Heart right ventricle (tissue), 16 donors: Measurements from ENCODE around the gene C6orf120. TPM values are rescaled to one million over a fixed set of nuclear protein-coding genes. Genes with fewer than 3 reads are reported as not detected.

ENCODE experiments used
- ATAC-seq, 8 donors: fragments of 200-7000 bp; cut with Tn5 transposase; one replicate each; pipeline ENCODE4 v1.9.1; 2020; ENCODE audit warnings: mild to moderate bottlenecking in 8 of 8, moderate library complexity in 8 of 8, moderate number of reproducible peaks in 1 of 8
- DNase-seq, 2 donors: peaks; one replicate each; pipeline ENCODE4 v3.0.0-alpha.2; 2020
- H3K27ac ChIP-seq, 10 donors: fragments of 200-600 bp; sonication (generic) in 2 of 10; one replicate each; pipeline versions ENCODE4 v1.5.0 to v1.8.0; 2020 to 2022; ENCODE audit warnings: mild to moderate bottlenecking in 3 of 10
- H3K27me3 ChIP-seq, 7 donors: fragments of 200-600 bp; one replicate each; pipeline ENCODE4 v1.8.0; 2021 to 2022; ENCODE audit warnings: mild to moderate bottlenecking in 2 of 7
- H3K36me3 ChIP-seq, 9 donors: fragments of 200-600 bp; sonication (generic) in 1 of 9; one replicate each; pipeline versions ENCODE4 v1.5.0 to v1.8.0; 2020 to 2022; ENCODE audit warnings: mild to moderate bottlenecking in 2 of 9
- H3K4me1 ChIP-seq, 9 donors: fragments of 200-600 bp; sonication (generic) in 1 of 9; one replicate each; pipeline versions ENCODE4 v1.5.0 to v1.8.0; 2020 to 2022; ENCODE audit warnings: mild to moderate bottlenecking in 4 of 9
- H3K4me3 ChIP-seq, 10 donors: fragments of 200-600 bp; sonication (generic) in 2 of 10; one replicate each; pipeline versions ENCODE4 v1.5.0 to v1.8.0; 2020 to 2022; ENCODE audit warnings: mild to moderate bottlenecking in 7 of 10, moderate library complexity in 2 of 10
- H3K9me3 ChIP-seq, 11 donors: fragments of 200-600 bp in 10 of 11; sonication (generic) in 2 of 11; one replicate each; pipeline versions ENCODE4 v1.5.0 to v1.8.0; 2013 to 2022; ENCODE audit warnings: mild to moderate bottlenecking in 2 of 11, control low read depth in 1 of 11, moderate library complexity in 1 of 11
- CTCF ChIP-seq, 9 donors: fragments of 200-600 bp; sonication (generic) in 2 of 9; IDR thresholded peaks; one replicate each; pipeline versions ENCODE4 v1.5.0 to v1.8.0; 2021 to 2022; ENCODE audit warnings: antibody characterized with exemption in 9 of 9, mild to moderate bottlenecking in 5 of 9, moderate library complexity in 1 of 9
- WGBS, 2 donors: extraction: QIAGEN DNeasy Blood & Tissue Kit; methylation state at CpG; one replicate each; pipeline ENCODE4 v1.1.7; 2013; ENCODE audit warnings: inconsistent platforms in 1 of 2; 5-methylcytosine and 5-hydroxymethylcytosine counted together
- intact Hi-C, 10 donors: fragments of 100-400 bp; cut with DNase I; formaldehyde crosslinking; loops; one replicate each; pipeline versions ENCODE4 v1.11.1 to v1.14.2; 2022
- polyA plus RNA-seq, 2 donors: library from polyadenylated mRNA; stranded (reverse); fragments of 200-250 nt; gene quantifications; one replicate each; pipeline ENCODE4 v1.2.3, GENCODE V29; 2013
- total RNA-seq, 10 donors: library from RNA; stranded (reverse); fragmentation: NEBNext Ultra II Directional in 3 of 10; extraction: Animal tissue kit (Norgen Biotek cat#: 25700) in 3 of 10; gene quantifications; one replicate each; pipeline versions ENCODE4 v1.2.1 to v1.2.4, GENCODE V29; 2021 to 2023
- donor health status: Arrhythmogenic right ventricular cardiomyopathy.
- donor health status: ischemic (EF 13 %, LVEDD 7.1; RV severe dilation, severe dysfunction).
- donor health status: healthy with polysubstance abuse.
- donor health status: DM: no; HTN: yes; CAD: no.
- donor health status: DM: no; HTN: no; CAD: no.
- donor health status: ischemic (EF 25% LVEDD 6.9; RV normal size, moderate dysfunction).
- donor health status: ischemic (EF 25% LVEDD 5.7; RV mildly dilated, moderate dysfunction).
- donor health status: healthy.
- donor health status: DM: yes; HTN: yes; CAD: no.
- donor health status: Ischemic cardiomyopathy.
- donor health status: ischemic (EF 35%, LVEDD 5.7; RV mildly dilated, moderate dysfunction).
- donor health status: nonischemic (EF 11% LVEDD 7.7; RV severe dilation, severe dysfunction).
- donor health status: DM: yes; HTN: yes; CAD: no.
- donor health status: PGD.
- donor health status: ischemic (EF 29% LVEDD 5.4; RV normal size, mild dysfunction).
- donor health status: nonischemic (EF 23%, LVEDD 6.1; RV moderate dilation, normal function).

Gene C6orf120
- total and polyA plus RNA-seq, 12 donors, result 2.4 to 18.9 (median 13.6) TPM

- H3K36me3 ChIP-seq, result peaks cover 0 to 74% (median 6%) of the 10 kb centered on the region in 9 donors
These were observed 33.6 kb upstream of the C6orf120 start for GRCh38 chr6:169668203-169668847.

GRCh38 chr6:169669147-169669546 lies 32.8 kb upstream of the C6orf120 start:
- Histone ChIP-seq H3K27me3 (no peaks in the 10 kb centered on the region), H3K4me1 (peaks cover 0 to 18% (median 9%) of the 10 kb centered on the region in 9 donors), H3K36me3 (peaks cover 0 to 65% (median 0%) of the 10 kb centered on the region in 9 donors), H3K9me3 (peaks cover 0 to 7% (median 0%) of the 10 kb centered on the region in 11 donors), H3K4me3 (no peak overlapping the region), H3K27ac (peak overlapping the region in 8 of 10 donors; percentile 38 to 80 (median 63))
- 77 to 84% methylated on average over 6 of the region's 6 CpGs for WGBS, 2 donors
- no peak for TF ChIP-seq CTCF (IDR thresholded peaks at IDR 0.05)
- DNase-seq (no peak), ATAC-seq (no peak)
- intact Hi-C loops, result no loop called here

More at GRCh38 chr6:169668203-169668847, 33.6 kb upstream of the C6orf120 start:
- TF ChIP-seq CTCF (IDR thresholded peaks at IDR 0.05), result no peak
- intact Hi-C loops, result no loop called here
- WGBS, 2 donors, result 89 to 94% methylated on average over 15 of the region's 15 CpGs
- DNase-seq (no peak), ATAC-seq (no peak)
- H3K27ac ChIP-seq, result peak overlapping the region in 1 of 10 donors; percentile 80
- H3K27me3 ChIP-seq, result no peaks in the 10 kb centered on the region
- peaks cover 0 to 18% (median 9%) of the 10 kb centered on the region in 9 donors for H3K4me1 ChIP-seq
- H3K9me3 ChIP-seq, result no peaks in the 10 kb centered on the region
- H3K4me3 ChIP-seq, result no peak overlapping the region

- Histone ChIP-seq H3K4me1 (peaks cover 0 to 18% (median 9%) of the 10 kb centered on the region in 9 donors), H3K27me3 (no peaks in the 10 kb centered on the region), H3K36me3 (peaks cover 0 to 61% (median 0%) of the 10 kb centered on the region in 9 donors), H3K4me3 (no peak overlapping the region), H3K27ac (peak overlapping the region; percentile 12 to 80 (median 56)), H3K9me3 (peaks cover 0 to 11% (median 0%) of the 10 kb centered on the region in 11 donors)
- no peak for TF ChIP-seq CTCF (IDR thresholded peaks at IDR 0.05)
- peak; percentile 62 to 90 (median 84) for ATAC-seq
- DNase-seq, result peak in 1 of 2 donors; percentile 25
- intact Hi-C loops, result no loop called here
- 45 to 58% methylated on average over 7 of the region's 7 CpGs for WGBS, 2 donors
These were observed 32.0 kb upstream of the C6orf120 start for GRCh38 chr6:169669889-169670288.

GRCh38 chr6:169671563-169671962 lies 30.4 kb upstream of the C6orf120 start:
- ATAC-seq (no peak), DNase-seq (no peak)
- intact Hi-C loops, result no loop called here
- TF ChIP-seq CTCF (IDR thresholded peaks at IDR 0.05), result no peak
- Histone ChIP-seq H3K27me3 (no peaks in the 10 kb centered on the region), H3K4me3 (no peak overlapping the region), H3K27ac (no peak overlapping the region), H3K36me3 (peaks cover 0 to 49% (median 0%) of the 10 kb centered on the region in 9 donors), H3K4me1 (peaks cover 0 to 18% (median 9%) of the 10 kb centered on the region in 9 donors), H3K9me3 (peaks cover 0 to 11% (median 0%) of the 10 kb centered on the region in 11 donors)
- WGBS, 2 donors, result 96 to 100% methylated on average over 5 of the region's 5 CpGs
